BLaER1 (cell line): ENCODE results near the gene SORCS2.

ENCODE experiments used
- H3K27ac ChIP-seq: shearing (Covaris generic); formaldehyde crosslinking; 2 replicates; pipeline ENCODE4 v1.8.1; 2022
- H3K27me3 ChIP-seq: shearing (Covaris generic); formaldehyde crosslinking; 2 replicates; pipeline ENCODE4 v1.8.1; 2022
- H3K36me3 ChIP-seq: shearing (Covaris generic); formaldehyde crosslinking; 2 replicates; pipeline ENCODE4 v1.8.1; 2022
- H3K4me1 ChIP-seq: shearing (Covaris generic); formaldehyde crosslinking; 2 replicates; pipeline ENCODE4 v1.8.1; 2022
- H3K4me2 ChIP-seq: shearing (Covaris generic); formaldehyde crosslinking; 2 replicates; pipeline ENCODE4 v1.8.1; 2022
- H3K4me3 ChIP-seq: shearing (Covaris generic); formaldehyde crosslinking; 2 replicates; pipeline ENCODE4 v1.8.1; 2022
- H3K9ac ChIP-seq: shearing (Covaris generic); formaldehyde crosslinking; 2 replicates; pipeline ENCODE4 v1.8.1; 2022
- H3K9me3 ChIP-seq: shearing (Covaris generic); formaldehyde crosslinking; 2 replicates; pipeline ENCODE4 v1.8.1; 2022
- H4K20me1 ChIP-seq: shearing (Covaris generic); formaldehyde crosslinking; 2 replicates; pipeline ENCODE4 v1.8.1; 2022
- Cebpa-rat ChIP-seq: shearing (Covaris generic); IDR thresholded peaks from 2 replicates; pipeline ENCODE4 v1.8.1; 2022

SORCS2 gene

DNA sequence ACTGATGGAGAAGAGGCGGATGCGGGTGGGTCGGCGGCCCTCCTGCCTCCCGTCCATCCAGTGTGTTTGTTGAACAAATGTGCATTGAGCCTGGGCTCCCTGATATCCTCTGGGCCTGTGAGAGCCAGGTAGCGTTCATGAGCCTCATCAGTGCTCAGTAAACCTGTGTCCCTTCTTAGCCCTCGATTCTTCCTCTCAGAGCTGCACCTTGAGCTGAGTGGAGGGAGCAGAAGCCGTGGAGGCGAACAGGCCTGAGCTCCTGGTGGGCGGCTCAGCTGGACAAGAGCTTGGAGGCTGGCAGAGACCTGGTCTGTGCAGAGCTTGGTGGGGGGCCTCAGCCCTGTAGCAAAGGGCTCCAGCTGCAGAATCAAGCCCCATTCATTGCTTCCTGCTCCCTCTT, 112.1 kb downstream of the SORCS2 start:
- TF ChIP-seq Cebpa-rat, result no peak
- no peaks in the 10 kb centered on the region for H3K36me3 ChIP-seq
- no peaks in the 10 kb centered on the region for H3K9me3 ChIP-seq
- H3K4me3 ChIP-seq, result no peak overlapping the region
- no peaks in the 10 kb centered on the region for H3K27me3 ChIP-seq
- H3K27ac ChIP-seq, result no peak overlapping the region
- no peaks in the 10 kb centered on the region for H4K20me1 ChIP-seq
- H3K9ac ChIP-seq, result no peak overlapping the region
- H3K4me2 ChIP-seq, result no peak overlapping the region
- peaks cover 46% of the 10 kb centered on the region for H3K4me1 ChIP-seq

DNA sequence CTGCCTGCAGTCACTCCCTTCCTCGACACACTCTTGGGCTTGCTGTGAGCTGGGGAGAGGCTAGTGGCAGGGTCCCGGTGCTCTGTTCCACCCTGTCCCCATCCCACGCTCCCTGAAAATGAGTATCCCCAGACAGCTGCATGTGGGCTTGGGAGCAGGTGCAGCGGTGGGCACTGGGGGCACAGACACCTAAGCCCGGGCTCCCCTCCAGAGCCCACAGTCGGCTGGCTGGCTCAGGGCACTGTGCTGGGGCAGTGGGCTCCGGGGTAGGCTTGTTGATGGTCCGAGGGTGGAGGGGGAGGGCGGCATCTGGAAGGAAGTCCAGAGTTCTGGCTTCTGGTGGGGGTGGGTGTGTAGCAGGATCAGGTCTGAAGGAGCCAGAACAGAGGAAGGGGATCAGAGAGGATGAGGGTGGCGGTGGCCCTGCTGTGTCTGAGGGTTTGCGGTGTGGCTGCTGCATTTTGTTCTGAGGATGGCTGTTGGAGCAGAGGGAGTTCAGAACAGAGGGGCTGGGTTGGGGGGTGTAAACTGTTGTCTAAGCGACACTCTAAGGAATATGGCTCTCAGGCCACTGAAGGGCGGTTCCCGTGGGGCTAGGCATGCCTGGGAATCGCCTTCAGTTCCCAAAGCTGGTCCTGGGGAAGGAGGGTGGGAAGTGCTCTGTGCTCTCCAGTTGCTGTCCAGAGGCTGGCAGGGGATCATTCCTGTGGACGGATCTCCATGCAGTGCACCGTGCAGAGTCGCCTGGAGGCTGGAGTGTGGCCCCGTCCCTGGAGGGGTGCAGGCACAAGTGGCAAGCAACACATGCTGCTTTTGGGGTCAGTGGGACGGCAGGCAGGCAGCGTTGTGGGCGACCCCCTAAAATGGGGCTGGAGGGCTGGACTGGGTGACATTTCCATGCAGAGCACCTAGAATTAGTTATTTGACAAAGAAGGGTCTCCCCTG, 114.0 kb downstream of the SORCS2 start:
- Histone ChIP-seq H3K27ac (no peak overlapping the region), H3K9ac (no peak overlapping the region), H3K4me1 (peaks cover 33% of the 10 kb centered on the region), H3K27me3 (no peaks in the 10 kb centered on the region), H3K36me3 (no peaks in the 10 kb centered on the region), H4K20me1 (no peaks in the 10 kb centered on the region), H3K4me3 (no peak overlapping the region), H3K4me2 (no peak overlapping the region), H3K9me3 (no peaks in the 10 kb centered on the region)
- TF ChIP-seq Cebpa-rat, result no peak

DNA sequence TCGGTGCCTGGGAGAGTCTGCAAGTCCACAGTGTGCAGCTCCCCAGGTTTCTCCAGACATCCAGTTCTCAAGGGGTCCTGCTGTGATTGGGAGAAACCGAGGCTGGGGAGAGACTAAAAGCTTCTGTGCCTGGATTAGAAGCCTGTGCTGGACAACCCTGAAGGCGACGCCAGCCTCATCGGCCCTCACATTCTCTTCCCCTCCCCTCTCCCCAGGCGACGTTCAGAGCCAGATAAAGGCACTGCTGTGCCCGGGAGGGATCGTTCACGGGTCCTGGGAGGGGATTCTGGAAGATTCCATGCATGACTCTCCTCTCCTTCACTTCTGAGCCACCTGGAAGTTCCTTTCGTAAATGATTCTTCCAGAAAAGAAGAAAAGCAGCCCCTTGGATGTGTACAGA, 114.6 kb downstream of the SORCS2 start:
- Histone ChIP-seq H3K27ac (no peak overlapping the region), H4K20me1 (no peaks in the 10 kb centered on the region), H3K9ac (no peak overlapping the region), H3K9me3 (no peaks in the 10 kb centered on the region), H3K36me3 (no peaks in the 10 kb centered on the region), H3K27me3 (no peaks in the 10 kb centered on the region), H3K4me2 (no peak overlapping the region), H3K4me1 (peaks cover 29% of the 10 kb centered on the region), H3K4me3 (no peak overlapping the region)
- no peak for TF ChIP-seq Cebpa-rat

DNA sequence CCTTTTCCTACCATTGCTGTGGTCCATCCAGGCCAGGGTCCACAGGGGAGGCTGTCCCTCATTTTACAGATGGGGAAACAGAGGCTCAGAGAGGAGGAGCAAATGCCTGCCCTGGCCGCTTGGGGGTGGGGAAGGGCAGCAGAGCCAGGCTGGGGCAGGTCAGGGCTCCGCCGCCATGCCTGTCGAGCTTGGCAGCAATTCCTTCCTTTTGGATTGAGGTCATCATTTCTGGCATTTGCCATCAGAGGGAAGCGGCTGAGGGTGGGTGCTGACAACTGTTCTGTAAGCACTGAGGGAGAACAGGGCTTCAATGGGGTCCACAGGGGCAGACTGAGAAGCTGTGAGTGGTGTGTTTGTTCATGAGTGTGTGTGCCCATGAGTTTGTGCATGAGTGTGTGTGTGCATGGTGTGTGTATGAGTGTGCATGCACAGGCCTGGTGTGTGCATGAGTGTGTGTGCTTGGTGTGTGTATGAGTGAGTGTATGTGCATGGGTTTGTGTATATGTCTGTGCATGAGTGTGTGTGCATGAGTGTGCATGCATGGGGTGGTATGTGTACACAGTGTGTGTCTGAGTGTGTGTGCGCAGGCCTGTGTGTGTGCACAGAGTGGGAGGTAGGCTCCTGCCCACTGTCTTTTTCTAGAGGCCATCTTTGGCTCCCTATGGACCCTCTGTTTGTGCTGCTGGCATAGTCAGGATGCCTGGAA, 115.2 kb downstream of the SORCS2 start:
- peaks cover 27% of the 10 kb centered on the region for H3K4me1 ChIP-seq
- H4K20me1 ChIP-seq, result no peaks in the 10 kb centered on the region
- H3K36me3 ChIP-seq, result no peaks in the 10 kb centered on the region
- no peak overlapping the region for H3K4me3 ChIP-seq
- TF ChIP-seq Cebpa-rat, result no peak
- H3K4me2 ChIP-seq, result no peak overlapping the region
- no peaks in the 10 kb centered on the region for H3K9me3 ChIP-seq
- no peak overlapping the region for H3K9ac ChIP-seq
- H3K27ac ChIP-seq, result no peak overlapping the region
- H3K27me3 ChIP-seq, result no peaks in the 10 kb centered on the region

DNA sequence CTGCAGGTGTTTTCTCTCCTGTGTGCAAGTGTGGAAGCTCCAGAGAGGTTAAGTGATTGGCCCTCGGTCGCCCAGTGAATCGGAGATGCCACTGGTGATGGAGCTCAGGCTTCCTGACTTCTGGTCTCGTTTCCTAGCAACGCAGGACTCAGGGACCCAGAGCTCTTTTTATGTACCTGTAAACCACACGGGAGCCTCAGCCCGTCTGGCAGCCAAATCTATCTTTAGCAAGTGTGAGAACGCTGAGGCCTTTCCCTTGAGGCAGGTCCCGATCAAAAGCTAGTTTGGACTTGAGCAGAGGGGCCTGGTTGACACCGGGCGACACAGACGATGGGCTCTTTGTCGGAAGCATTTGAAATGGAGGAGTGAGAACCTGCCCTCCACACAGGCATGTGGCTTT, 116.8 kb downstream of the SORCS2 start:
- H3K9ac ChIP-seq, result no peak overlapping the region
- no peak overlapping the region for H3K27ac ChIP-seq
- H3K4me3 ChIP-seq, result no peak overlapping the region
- TF ChIP-seq Cebpa-rat, result no peak
- no peaks in the 10 kb centered on the region for H3K9me3 ChIP-seq
- H4K20me1 ChIP-seq, result no peaks in the 10 kb centered on the region
- peak overlapping the region; percentile 27 for H3K4me2 ChIP-seq
- peaks cover 28% of the 10 kb centered on the region for H3K4me1 ChIP-seq
- H3K36me3 ChIP-seq, result no peaks in the 10 kb centered on the region
- no peaks in the 10 kb centered on the region for H3K27me3 ChIP-seq

DNA sequence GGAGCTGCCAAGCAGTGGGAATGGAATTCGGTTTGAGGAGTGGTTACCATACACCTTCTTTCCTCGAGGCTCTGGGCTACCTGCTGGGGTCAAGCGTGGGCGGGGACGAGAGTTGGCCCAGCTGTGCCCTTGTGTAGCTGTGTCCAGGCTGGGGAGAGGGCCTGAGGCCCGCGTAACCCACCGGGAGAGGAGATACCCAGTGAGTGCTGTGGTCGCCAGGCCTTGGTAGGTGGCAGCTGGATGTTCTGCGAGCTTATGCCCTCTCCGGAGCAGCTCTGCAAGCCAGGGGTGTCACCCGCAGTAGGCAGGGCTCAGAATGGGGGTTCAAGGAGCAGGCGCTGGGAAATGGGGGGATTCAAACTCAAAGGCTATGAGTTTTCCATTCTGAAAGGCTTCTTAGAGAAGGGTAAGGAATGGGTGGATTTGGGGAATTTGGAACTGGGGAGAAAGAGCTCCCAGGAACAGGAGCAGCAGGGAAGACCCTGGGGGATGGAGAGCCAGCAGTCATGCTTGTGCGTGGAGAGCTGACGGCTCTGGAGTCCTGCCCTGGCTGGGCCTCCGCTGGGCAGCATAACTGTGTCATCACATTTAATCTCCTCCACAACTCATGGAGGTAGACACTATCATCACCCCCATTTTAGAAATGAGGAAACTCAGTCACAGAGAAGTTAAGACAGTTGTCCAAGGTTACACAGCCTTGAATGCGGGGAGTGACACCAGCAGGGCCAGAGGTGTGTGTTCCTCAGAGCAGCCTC, 117.5 kb downstream of the SORCS2 start:
- peak overlapping the region; percentile 27 for H3K4me2 ChIP-seq
- peaks cover 28% of the 10 kb centered on the region for H3K4me1 ChIP-seq
- no peak overlapping the region for H3K4me3 ChIP-seq
- no peaks in the 10 kb centered on the region for H3K36me3 ChIP-seq
- H3K27me3 ChIP-seq, result no peaks in the 10 kb centered on the region
- no peaks in the 10 kb centered on the region for H3K9me3 ChIP-seq
- no peak overlapping the region for H3K9ac ChIP-seq
- no peak overlapping the region for H3K27ac ChIP-seq
- no peaks in the 10 kb centered on the region for H4K20me1 ChIP-seq
- TF ChIP-seq Cebpa-rat, result no peak

DNA sequence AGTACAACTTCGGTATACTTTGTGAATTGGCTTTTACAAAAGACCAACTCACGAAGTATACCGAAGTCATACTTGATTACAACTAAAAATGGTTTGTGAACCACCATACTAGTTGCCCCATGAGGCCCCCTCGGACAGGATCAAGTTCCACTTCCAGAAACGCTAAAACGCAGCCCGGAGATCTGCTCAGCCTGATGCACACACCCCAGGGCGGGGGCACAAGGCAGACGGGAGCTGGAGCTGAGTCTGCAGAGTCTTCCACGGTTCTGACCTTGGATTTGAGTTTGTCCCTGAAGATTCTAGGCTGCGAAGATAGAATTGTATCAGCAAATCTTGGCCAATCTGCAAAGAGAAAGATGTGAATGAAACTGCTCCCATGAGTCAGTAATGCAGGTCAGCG, 118.1 kb downstream of the SORCS2 start:
- H3K4me2 ChIP-seq, result no peak overlapping the region
- no peak overlapping the region for H3K9ac ChIP-seq
- H3K27ac ChIP-seq, result no peak overlapping the region
- H3K27me3 ChIP-seq, result no peaks in the 10 kb centered on the region
- no peak overlapping the region for H3K4me3 ChIP-seq
- H3K36me3 ChIP-seq, result no peaks in the 10 kb centered on the region
- H3K4me1 ChIP-seq, result peaks cover 28% of the 10 kb centered on the region
- no peaks in the 10 kb centered on the region for H4K20me1 ChIP-seq
- H3K9me3 ChIP-seq, result no peaks in the 10 kb centered on the region
- no peak for TF ChIP-seq Cebpa-rat

DNA sequence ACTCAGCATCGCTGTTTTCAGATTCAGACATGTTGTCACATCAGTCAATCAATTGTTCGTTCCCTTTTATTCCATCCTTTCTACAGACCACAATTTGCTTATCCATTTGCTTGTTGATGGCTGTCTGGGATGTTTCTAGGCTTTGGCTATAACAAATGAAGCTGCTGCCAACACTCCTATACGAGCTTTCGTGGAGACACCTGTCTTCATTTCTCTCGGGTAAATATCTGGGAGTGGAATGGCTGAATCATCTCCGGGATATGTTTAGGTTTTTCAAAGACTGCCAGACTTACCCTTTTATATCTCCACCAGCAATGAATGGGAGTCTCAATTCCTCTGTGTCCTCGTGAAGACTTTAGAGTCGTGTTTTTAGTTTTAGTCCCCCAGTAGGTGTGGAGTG, 118.9 kb downstream of the SORCS2 start:
- no peaks in the 10 kb centered on the region for H3K27me3 ChIP-seq
- no peak overlapping the region for H3K4me3 ChIP-seq
- peaks cover 28% of the 10 kb centered on the region for H3K4me1 ChIP-seq
- no peak overlapping the region for H3K4me2 ChIP-seq
- H4K20me1 ChIP-seq, result no peaks in the 10 kb centered on the region
- H3K36me3 ChIP-seq, result no peaks in the 10 kb centered on the region
- H3K9ac ChIP-seq, result no peak overlapping the region
- no peak overlapping the region for H3K27ac ChIP-seq
- H3K9me3 ChIP-seq, result no peaks in the 10 kb centered on the region
- TF ChIP-seq Cebpa-rat, result no peak

DNA sequence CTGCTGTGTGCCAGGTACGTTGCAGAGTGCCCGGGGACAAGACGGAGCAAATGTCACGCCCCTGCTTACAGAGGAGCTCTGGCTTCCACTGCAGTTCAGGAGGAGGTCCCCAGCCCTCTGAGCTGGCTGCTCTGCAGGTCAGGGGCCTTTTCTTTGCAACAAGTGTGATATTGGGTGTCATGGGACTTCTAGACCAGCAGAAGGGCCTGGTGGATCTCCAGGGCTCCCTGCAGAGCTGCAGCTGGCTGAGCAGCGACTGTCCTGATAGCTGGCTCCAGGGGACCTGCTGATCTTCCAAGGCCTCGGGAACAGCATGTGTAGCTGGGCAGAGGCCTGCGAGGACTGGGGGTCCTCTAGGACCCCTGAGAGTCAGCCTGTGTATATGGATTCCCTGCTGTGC, 120.4 kb downstream of the SORCS2 start:
- Histone ChIP-seq H3K4me3 (no peak overlapping the region), H3K4me1 (peaks cover 28% of the 10 kb centered on the region), H3K27ac (no peak overlapping the region), H3K4me2 (no peak overlapping the region), H3K27me3 (no peaks in the 10 kb centered on the region), H3K9me3 (peaks cover 8% of the 10 kb centered on the region), H4K20me1 (no peaks in the 10 kb centered on the region), H3K9ac (no peak overlapping the region), H3K36me3 (peaks cover 1% of the 10 kb centered on the region; the same call in 1 of the 2 replicates)
- no peak for TF ChIP-seq Cebpa-rat
